Body of pancreas (tissue), 4 donors: ENCODE measurements around the gene RFX4. TPM values are rescaled to one million over a fixed set of nuclear protein-coding genes. Genes with fewer than 3 reads are reported as not detected.

Source experiments
- ATAC-seq: fragments of 150-250 bp; one replicate; pipeline ENCODE4 v1.9.1; 2016
- DNase-seq, 4 donors: peaks; one replicate each; pipeline ENCODE4 v3.0.0-alpha.2; 2019
- H3K27ac ChIP-seq, 4 donors: fragments of 200-600 bp; sonication (generic); 1 replicate in 3 of 4; 2 replicates in 1 of 4; pipeline versions ENCODE4 v1.5.1 to v1.6.1; 2016 to 2019; ENCODE audit warnings: mild to moderate bottlenecking in 1 of 4, mixed read lengths in 1 of 4, moderate library complexity in 1 of 4
- H3K27me3 ChIP-seq, 2 donors: fragments of 200-600 bp; sonication (generic); one replicate each; pipeline ENCODE4 v1.6.0; 2016; ENCODE audit warnings: mild to moderate bottlenecking in 1 of 2
- H3K36me3 ChIP-seq, 2 donors: fragments of 200-600 bp; sonication (generic); replicated peaks in 1 of 2; 2 replicates each; pipeline ENCODE4 v1.5.1; 2016; ENCODE audit warnings: low read depth in 2 of 2; ENCODE audit not compliant: insufficient read depth in 1 of 2
- H3K4me1 ChIP-seq: fragments of 200-600 bp; sonication (generic); one replicate; pipeline ENCODE4 v1.6.0; 2016
- H3K4me3 ChIP-seq, 2 donors: fragments of 200-600 bp; sonication (generic); 1 replicate in 1 of 2; 2 replicates in 1 of 2; pipeline ENCODE4 v1.5.1; 2016 to 2019
- H3K9me3 ChIP-seq, 3 donors: fragments of 200-600 bp; sonication (generic); 1 replicate in 2 of 3; 2 replicates in 1 of 3; pipeline ENCODE4 v1.5.1; 2016
- POLR2A ChIP-seq, 3 donors: fragments of 450-650 bp; IDR thresholded peaks; one replicate each; pipeline ENCODE4 v1.6.1; 2016; ENCODE audit warnings: antibody characterized with exemption in 3 of 3, mild to moderate bottlenecking in 2 of 3
- WGBS, 2 donors: methylation state at CpG; one replicate each; pipeline ENCODE4 v1.1.5; 2017; 5-methylcytosine and 5-hydroxymethylcytosine counted together
- intact Hi-C: fragments of 100-400 bp; cut with DNase I; formaldehyde crosslinking; loops from one replicate; pipeline ENCODE4 v1.15.1; 2023
- total RNA-seq, 2 donors: library from RNA; depleted of rRNA; stranded (reverse); fragments of >200 nt; gene quantifications; one replicate each; pipeline ENCODE4 v1.1.0, GENCODE V29; 2016
- TF ChIP-seq, protein P1 (sequence below), 7 experiments: fragments of 450-650 bp in 4 of 7; fragments of 200-600 bp in 3 of 7; sonication (generic) in 3 of 7; IDR thresholded peaks; one replicate each; pipeline ENCODE4 v1.5.1; 2016 to 2019; ENCODE audit warnings: antibody characterized with exemption in 7 of 7

The RFX4 gene
- total RNA-seq, 2 donors from 2014 or later: not detected

DNA sequence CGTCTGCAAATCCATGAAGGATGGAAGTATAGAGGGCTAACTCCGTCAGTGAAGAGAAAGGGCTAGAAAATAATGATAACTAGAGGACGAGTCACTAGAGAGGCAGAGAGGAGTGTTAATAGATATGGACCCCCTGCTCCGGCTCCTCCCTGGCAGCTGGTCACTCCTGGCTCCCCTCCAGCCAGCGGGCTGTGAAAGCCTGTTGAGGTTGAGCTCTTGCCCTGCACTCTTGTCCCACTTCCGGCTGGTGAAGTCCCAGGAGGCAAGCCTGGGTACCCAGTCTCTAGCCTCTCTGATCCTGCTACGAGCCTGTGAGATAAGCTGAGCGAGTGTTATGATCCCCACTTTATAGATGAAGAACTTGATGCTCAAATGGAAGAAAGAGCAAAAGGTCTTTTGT, 90.3 kb downstream of the RFX4 start:
- intact Hi-C loops: no loop called here
- Histone ChIP-seq H3K36me3 (no peaks in the 10 kb centered on the region), H3K27me3 (no peaks in the 10 kb centered on the region), H3K4me3 (no peak overlapping the region), H3K4me1 (no peaks in the 10 kb centered on the region), H3K9me3 (no peaks in the 10 kb centered on the region), H3K27ac (no peak overlapping the region)
- WGBS, 2 donors: 47 to 48% methylated on average over 8 of the region's 8 CpGs
- DNase-seq (peak in 1 of 4 donors; percentile 6), ATAC-seq (no peak)
- TF ChIP-seq, protein P1, sequence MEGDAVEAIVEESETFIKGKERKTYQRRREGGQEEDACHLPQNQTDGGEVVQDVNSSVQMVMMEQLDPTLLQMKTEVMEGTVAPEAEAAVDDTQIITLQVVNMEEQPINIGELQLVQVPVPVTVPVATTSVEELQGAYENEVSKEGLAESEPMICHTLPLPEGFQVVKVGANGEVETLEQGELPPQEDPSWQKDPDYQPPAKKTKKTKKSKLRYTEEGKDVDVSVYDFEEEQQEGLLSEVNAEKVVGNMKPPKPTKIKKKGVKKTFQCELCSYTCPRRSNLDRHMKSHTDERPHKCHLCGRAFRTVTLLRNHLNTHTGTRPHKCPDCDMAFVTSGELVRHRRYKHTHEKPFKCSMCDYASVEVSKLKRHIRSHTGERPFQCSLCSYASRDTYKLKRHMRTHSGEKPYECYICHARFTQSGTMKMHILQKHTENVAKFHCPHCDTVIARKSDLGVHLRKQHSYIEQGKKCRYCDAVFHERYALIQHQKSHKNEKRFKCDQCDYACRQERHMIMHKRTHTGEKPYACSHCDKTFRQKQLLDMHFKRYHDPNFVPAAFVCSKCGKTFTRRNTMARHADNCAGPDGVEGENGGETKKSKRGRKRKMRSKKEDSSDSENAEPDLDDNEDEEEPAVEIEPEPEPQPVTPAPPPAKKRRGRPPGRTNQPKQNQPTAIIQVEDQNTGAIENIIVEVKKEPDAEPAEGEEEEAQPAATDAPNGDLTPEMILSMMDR (IDR thresholded peaks at IDR 0.05): no peak
- no peak for TF ChIP-seq POLR2A (IDR thresholded peaks at IDR 0.05)

DNA sequence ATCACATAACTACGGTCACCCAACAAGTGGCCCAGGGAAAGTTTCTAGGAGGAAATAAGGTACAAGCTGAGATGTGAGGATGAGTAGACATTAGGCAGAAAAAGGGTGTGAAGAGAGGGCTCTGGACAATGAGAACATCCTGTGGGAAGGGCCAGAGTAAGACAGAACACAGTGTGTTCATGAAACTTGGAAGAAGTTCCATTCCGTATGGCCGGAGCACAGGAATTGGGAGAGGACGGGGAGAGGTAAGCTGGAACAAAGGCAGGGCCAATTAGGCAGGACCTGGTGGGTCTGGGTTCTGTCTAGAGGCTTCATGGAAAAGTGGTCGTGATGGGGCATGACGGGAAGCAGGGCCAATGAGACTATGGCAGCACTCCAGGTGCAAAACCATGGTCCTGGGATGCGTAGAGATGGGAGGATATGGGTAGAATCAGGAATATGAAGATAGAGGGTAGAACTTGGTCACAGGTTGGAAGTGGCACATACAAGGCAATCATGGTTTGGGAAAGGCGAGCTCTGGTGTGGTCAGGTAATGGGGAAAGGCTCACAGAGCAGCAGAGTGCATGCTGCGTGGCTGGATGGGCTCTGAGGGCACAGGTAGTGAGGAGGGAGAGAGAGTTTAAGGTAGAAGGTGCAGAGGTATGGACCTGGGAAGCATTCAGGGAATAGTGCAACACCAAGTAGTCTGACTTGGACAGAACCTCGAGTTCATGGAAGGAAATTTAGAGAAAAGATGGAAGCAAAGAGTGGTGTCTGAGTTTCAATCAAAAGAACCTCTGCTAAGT, 93.0 kb downstream of the RFX4 start:
- no peaks in the 10 kb centered on the region for H3K9me3 ChIP-seq
- 80 to 83% methylated on average over 10 of the region's 10 CpGs for WGBS, 2 donors
- DNase-seq (no peak), ATAC-seq (no peak)
- H3K27me3 ChIP-seq: no peaks in the 10 kb centered on the region
- no peak for TF ChIP-seq POLR2A (IDR thresholded peaks at IDR 0.05)
- TF ChIP-seq, protein P1 (IDR thresholded peaks at IDR 0.05): no peak
- H3K36me3 ChIP-seq: no peaks in the 10 kb centered on the region
- H3K4me1 ChIP-seq: no peaks in the 10 kb centered on the region
- no peak overlapping the region for H3K4me3 ChIP-seq
- intact Hi-C loops: no loop called here
- H3K27ac ChIP-seq: no peak overlapping the region

DNA sequence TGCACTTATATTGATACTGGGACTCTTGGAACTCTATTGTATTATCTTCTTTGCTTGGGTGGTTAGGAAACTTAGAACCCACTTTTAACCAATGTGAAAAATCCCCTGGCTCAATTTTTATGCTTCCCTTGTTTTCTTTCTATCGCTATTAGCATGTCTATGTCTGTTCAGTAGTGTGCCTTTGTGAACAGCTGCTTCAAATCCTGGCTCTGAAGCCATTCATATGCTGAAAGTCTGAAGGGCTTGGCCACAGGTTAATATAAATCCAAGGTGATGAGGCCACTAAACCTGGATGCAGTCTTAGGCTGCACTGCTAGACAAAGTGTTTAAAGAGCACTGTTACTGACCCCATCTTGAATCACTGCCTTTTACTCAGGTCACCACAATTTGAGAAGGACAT, 96.8 kb downstream of the RFX4 start:
- Histone ChIP-seq H3K4me3 (no peak overlapping the region), H3K27me3 (no peaks in the 10 kb centered on the region), H3K4me1 (no peaks in the 10 kb centered on the region), H3K9me3 (no peaks in the 10 kb centered on the region), H3K36me3 (no peaks in the 10 kb centered on the region), H3K27ac (no peak overlapping the region)
- intact Hi-C loops: no loop called here
- 68 to 94% methylated on average over 1 of the region's 1 CpG for WGBS, 2 donors
- ATAC-seq (no peak), DNase-seq (no peak)
- TF ChIP-seq POLR2A (IDR thresholded peaks at IDR 0.05): no peak
- TF ChIP-seq, protein P1 (IDR thresholded peaks at IDR 0.05): no peak

DNA sequence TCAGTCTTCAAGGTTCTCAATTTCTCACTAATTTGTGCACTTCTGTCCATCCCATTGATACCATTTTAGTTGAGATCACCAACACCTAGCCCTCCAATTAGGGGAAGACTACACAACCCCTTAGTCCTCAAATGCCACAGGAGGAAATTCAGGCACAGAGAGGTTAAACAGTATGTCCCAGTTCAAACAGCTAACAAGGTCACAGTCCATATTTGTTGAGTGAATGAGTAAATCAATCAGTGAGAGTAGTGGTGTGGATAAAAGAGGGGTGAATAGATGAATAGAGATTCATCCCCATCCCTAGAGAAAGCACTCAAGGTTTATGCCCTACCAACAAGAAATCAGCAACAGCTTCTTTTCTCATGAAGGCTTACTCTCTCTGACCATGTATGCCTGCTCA, 97.5 kb downstream of the RFX4 start:
- no peak for DNase-seq
- TF ChIP-seq, protein P1 (IDR thresholded peaks at IDR 0.05): no peak
- no peak for TF ChIP-seq POLR2A (IDR thresholded peaks at IDR 0.05)

DNA sequence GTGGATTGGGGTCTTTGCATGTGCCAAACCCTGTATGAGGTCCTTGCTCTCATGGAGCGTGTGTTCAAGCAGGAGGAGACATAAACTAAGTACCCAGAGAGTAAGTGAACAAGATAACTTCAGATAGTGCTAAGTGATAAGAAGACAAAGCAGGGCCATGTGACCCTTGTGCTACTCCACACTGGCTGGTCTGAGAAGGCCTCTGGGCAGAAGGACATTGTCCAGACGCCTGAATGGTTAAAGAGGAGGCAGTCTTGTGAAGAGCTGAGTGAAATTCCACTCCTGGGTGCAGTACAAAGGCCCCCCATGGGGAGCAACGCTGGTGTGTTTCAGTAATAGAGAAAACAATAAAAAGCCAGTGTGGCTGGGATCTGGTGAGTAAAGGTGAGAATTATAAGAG, 98.4 kb downstream of the RFX4 start:
- no peak for TF ChIP-seq POLR2A (IDR thresholded peaks at IDR 0.05)
- TF ChIP-seq, protein P1 (IDR thresholded peaks at IDR 0.05): no peak
- H3K27ac ChIP-seq: no peak overlapping the region
- ATAC-seq (no peak), DNase-seq (no peak)
- H3K4me3 ChIP-seq: no peak overlapping the region
- H3K27me3 ChIP-seq: no peaks in the 10 kb centered on the region
- 46 to 58% methylated on average over 3 of the region's 3 CpGs for WGBS, 2 donors
- intact Hi-C loops: no loop called here
- no peaks in the 10 kb centered on the region for H3K4me1 ChIP-seq
- H3K36me3 ChIP-seq: no peaks in the 10 kb centered on the region
- no peaks in the 10 kb centered on the region for H3K9me3 ChIP-seq

More for the DNA sequence above, 97.5 kb downstream of the RFX4 start:
- Histone ChIP-seq H3K4me1 (no peaks in the 10 kb centered on the region), H3K27ac (no peak overlapping the region), H3K9me3 (no peaks in the 10 kb centered on the region), H3K4me3 (no peak overlapping the region), H3K27me3 (no peaks in the 10 kb centered on the region), H3K36me3 (no peaks in the 10 kb centered on the region)
- intact Hi-C loops: no loop called here
- ATAC-seq: no peak
